ENCODE data around the gene MRAS. TPM values are rescaled to one million over a fixed set of nuclear protein-coding genes. Genes with fewer than 3 reads are reported as not detected.

The MRAS gene
- total and polyA plus RNA-seq, 2 of the 8 experiments (the other 6 are each of a cell fraction or from before 2014, with no cell fraction given), result 10.6 to 16.2 TPM

- no peak for TF ChIP-seq RNF2 (IDR thresholded peaks at IDR 0.05; ENCODE audit: borderline replicate concordance, low read depth, low read length, missing control alignments, poor library complexity, severe bottlenecking)
- no peak for TF ChIP-seq RXRA (IDR thresholded peaks at IDR 0.05; ENCODE audit: insufficient read depth, low read depth, low read length)
- TF ChIP-seq YY1 (IDR thresholded peaks at IDR 0.05; ENCODE audit: low read depth, low read length), result no peak
- TF ChIP-seq EZH2 (IDR thresholded peaks at IDR 0.05; ENCODE audit: low read depth, low read length, severe bottlenecking), result no peak
- TF ChIP-seq HDAC6 (IDR thresholded peaks at IDR 0.05; ENCODE audit: low read depth, low read length), result no peak
- TF ChIP-seq SRF (IDR thresholded peaks at IDR 0.05; ENCODE audit: low read depth, low read length), result no peak
These were observed 11.0 kb downstream of the MRAS start (continued) for GRCh38 chr3:138359148-138359918.
